Lower lobe of right lung (tissue), 2 donors: ENCODE data around the gene TNFRSF21. TPM values are rescaled to one million over a fixed set of nuclear protein-coding genes. Genes with fewer than 3 reads are reported as not detected.
"Not testable (repeated sequence)": the region's sequence is repeated elsewhere in the genome, so short reads cannot be mapped to it uniquely, and the experiment has no call there.

Source experiments
- ATAC-seq, 2 donors: fragments of 200-7000 bp; cut with Tn5 transposase; one replicate each; pipeline ENCODE4 v1.9.1; 2020 to 2022; ENCODE audit warnings: mild to moderate bottlenecking in 2 of 2, moderate library complexity in 2 of 2
- DNase-seq: peaks from one replicate; pipeline ENCODE4 v3.0.0-alpha.2; 2020
- H3K27ac ChIP-seq: fragments of 200-600 bp; one replicate; pipeline ENCODE4 v1.8.0; 2022
- H3K27me3 ChIP-seq: fragments of 200-600 bp; one replicate; pipeline ENCODE4 v1.8.0; 2022; ENCODE audit warnings: low read depth
- H3K36me3 ChIP-seq: fragments of 200-600 bp; one replicate; pipeline ENCODE4 v1.8.0; 2022; ENCODE audit warnings: mild to moderate bottlenecking
- H3K4me1 ChIP-seq: fragments of 200-600 bp; one replicate; pipeline ENCODE4 v1.8.0; 2022
- H3K4me3 ChIP-seq: fragments of 200-600 bp; one replicate; pipeline ENCODE4 v1.8.0; 2022; ENCODE audit warnings: mild to moderate bottlenecking
- H3K9me3 ChIP-seq: fragments of 200-600 bp; one replicate; pipeline ENCODE4 v1.8.0; 2022
- CTCF ChIP-seq: fragments of 200-600 bp; IDR thresholded peaks from one replicate; pipeline ENCODE4 v1.8.0; 2022; ENCODE audit warnings: antibody characterized with exemption, mild to moderate bottlenecking
- intact Hi-C: fragments of 100-400 bp; cut with DNase I; formaldehyde crosslinking; loops from one replicate; pipeline ENCODE4 v1.11.0; 2022
- total RNA-seq: library from RNA; stranded (reverse); fragmentation: NEBNext Ultra II Directional; extraction: Animal tissue kit (Norgen Biotek cat#: 25700); gene quantifications from one replicate; pipeline ENCODE4 v1.2.1, GENCODE V29; 2021
- donor health status: DM: no; HTN: yes; CAD: no; lungs with severe emphysema.

Gene TNFRSF21
- total RNA-seq, 1 donor from 2014 or later, result 21.7 TPM

- ATAC-seq (peak in 1 of 2 donors; percentile 54), DNase-seq (no peak)
- Histone ChIP-seq H3K36me3 (no peaks in the 10 kb centered on the region), H3K4me3 (no peak overlapping the region), H3K27me3 (no peaks in the 10 kb centered on the region), H3K9me3 (no peaks in the 10 kb centered on the region), H3K27ac (no peak overlapping the region), H3K4me1 (no peaks in the 10 kb centered on the region)
- intact Hi-C loops, result no loop called here
- no peak for TF ChIP-seq CTCF
Observed at GRCh38 chr6:47335466-47335865, 25.8 kb upstream of the TNFRSF21 start.

- no peak for DNase-seq
- no peak for TF ChIP-seq CTCF
- intact Hi-C loops, result no loop called here
- no peak overlapping the region for H3K4me3 ChIP-seq
- no peaks in the 10 kb centered on the region for H3K27me3 ChIP-seq
- H3K9me3 ChIP-seq, result no peaks in the 10 kb centered on the region
- H3K36me3 ChIP-seq, result no peaks in the 10 kb centered on the region
- no peaks in the 10 kb centered on the region for H3K4me1 ChIP-seq
- ATAC-seq, result no peak
- no peak overlapping the region for H3K27ac ChIP-seq
Observed at GRCh38 chr6:47334334-47334733, 24.6 kb upstream of the TNFRSF21 start.

- H3K9me3 ChIP-seq, H3K4me3 ChIP-seq, H3K27ac ChIP-seq, intact Hi-C loops, H3K4me1 ChIP-seq, H3K36me3 ChIP-seq, DNase-seq, ATAC-seq, H3K27me3 ChIP-seq: not testable (repeated sequence)
Observed at GRCh38 chr6:47328606-47329005, 18.9 kb upstream of the TNFRSF21 start.

GRCh38 chr6:47328139-47328538, 18.4 kb upstream of the TNFRSF21 start:
- DNase-seq, H3K4me3 ChIP-seq, H3K4me1 ChIP-seq, intact Hi-C loops, ATAC-seq, H3K27me3 ChIP-seq, H3K9me3 ChIP-seq, H3K36me3 ChIP-seq, H3K27ac ChIP-seq: not testable (repeated sequence)

- no peak overlapping the region for H3K4me3 ChIP-seq
- H3K27me3 ChIP-seq, result no peaks in the 10 kb centered on the region
- H3K9me3 ChIP-seq, result no peaks in the 10 kb centered on the region
- intact Hi-C loops, result no loop called here
- no peak for DNase-seq
- ATAC-seq, result no peak
- no peaks in the 10 kb centered on the region for H3K36me3 ChIP-seq
- no peak for TF ChIP-seq CTCF
- H3K27ac ChIP-seq, result no peak overlapping the region
- no peaks in the 10 kb centered on the region for H3K4me1 ChIP-seq
Observed at GRCh38 chr6:47323887-47324286, 14.2 kb upstream of the TNFRSF21 start.

GRCh38 chr6:47323321-47323720, 13.6 kb upstream of the TNFRSF21 start:
- no peak for TF ChIP-seq CTCF
- Histone ChIP-seq H3K4me3 (no peak overlapping the region), H3K4me1 (no peaks in the 10 kb centered on the region), H3K36me3 (no peaks in the 10 kb centered on the region), H3K27me3 (no peaks in the 10 kb centered on the region), H3K27ac (no peak overlapping the region), H3K9me3 (no peaks in the 10 kb centered on the region)
- DNase-seq (no peak), ATAC-seq (no peak)
- intact Hi-C loops, result no loop called here

- Histone ChIP-seq H3K4me1 (no peaks in the 10 kb centered on the region), H3K27me3 (no peaks in the 10 kb centered on the region), H3K36me3 (no peaks in the 10 kb centered on the region), H3K4me3 (no peak overlapping the region), H3K9me3 (no peaks in the 10 kb centered on the region), H3K27ac (no peak overlapping the region)
- no peak for ATAC-seq
- TF ChIP-seq CTCF, result no peak
- intact Hi-C loops, result no loop called here
- no peak for DNase-seq
Observed at GRCh38 chr6:47321577-47321976, 11.9 kb upstream of the TNFRSF21 start.
